ENCODE measurements around the gene LAMC2. TPM values are rescaled to one million over a fixed set of nuclear protein-coding genes. Genes with fewer than 3 reads are reported as not detected.

Gene LAMC2
- polyA plus RNA-seq, 1 donor (not counting 4 experiments of a cell fraction or from before 2014, with no cell fraction given): 1,627 TPM

DNA sequence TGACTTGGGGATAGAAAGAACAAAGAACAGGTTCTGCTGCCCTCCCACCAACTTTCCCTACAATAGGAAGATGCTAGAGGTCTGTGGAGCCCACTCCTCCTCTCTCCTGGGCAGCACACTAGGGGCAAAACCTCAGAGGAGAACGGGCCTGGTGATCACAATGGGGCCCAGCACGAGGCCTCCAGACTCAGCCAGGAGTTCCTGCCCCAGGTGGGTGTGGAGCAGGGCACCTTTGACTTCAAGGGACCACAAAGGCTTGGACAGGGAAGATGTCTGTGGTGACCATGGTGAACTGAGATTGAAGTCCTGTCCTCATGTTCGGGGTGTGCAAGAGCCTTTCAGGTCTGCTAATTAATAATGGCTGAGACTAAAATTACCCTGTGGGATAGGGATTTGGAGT lies 88.8 kb downstream of the LAMC2 start:
- Histone ChIP-seq H3K4me2 (ENCODE audit: control insufficient read depth, extremely low read depth, insufficient read depth, low read depth, low read length) (no peak overlapping the region), H4K20me1 (ENCODE audit: control insufficient read depth, extremely low read depth, insufficient read depth, low read length) (no peaks in the 10 kb centered on the region), H3K27me3 (ENCODE audit: control insufficient read depth, extremely low read depth, insufficient read depth, low read length) (no peaks in the 10 kb centered on the region), H3K9me3 (ENCODE audit: control insufficient read depth, low read depth, low read length) (no peaks in the 10 kb centered on the region), H3K9me1 (ENCODE audit: control insufficient read depth, extremely low read depth, insufficient read depth, low read length) (no peaks in the 10 kb centered on the region), H3K9ac (ENCODE audit: control insufficient read depth, extremely low read depth, insufficient read depth, low read length) (no peak overlapping the region), H3K4me1 (ENCODE audit: control insufficient read depth, extremely low read depth, insufficient read depth, low read length) (peaks cover 46% of the 10 kb centered on the region), H3K4me3 (ENCODE audit: control insufficient read depth in 2 of 3, extremely low read depth in 1 of 3, insufficient read depth in 2 of 3, low read depth in 1 of 3, low read length in 3 of 3) (no peak overlapping the region), H3K79me2 (ENCODE audit: control insufficient read depth, insufficient read depth, low read length) (no peaks in the 10 kb centered on the region), H3K27ac (ENCODE audit: control insufficient read depth, insufficient read depth, low read length) (no peak overlapping the region), H2AFZ (ENCODE audit: control insufficient read depth, low read length) (no peak overlapping the region), H3K36me3 (ENCODE audit: control insufficient read depth in 2 of 2, extremely low read depth in 1 of 2, insufficient read depth in 2 of 2, low read length in 2 of 2) (no peaks in the 10 kb centered on the region)
- no peak for DNase-seq (ENCODE audit: low read depth, low spot score)
- FAIRE-seq: no peak
- dilution Hi-C loops (cut with MboI; ENCODE audit: extremely low pct_ligation_motif_present, low sequenced_read_pairs): no loop called here
- no peak for TF ChIP-seq CTCF (optimal IDR thresholded peaks at IDR 0.05 in 1 of 3, IDR thresholded peaks at IDR 0.05 in 1 of 3, conservative IDR thresholded peaks at IDR 0.05 in 1 of 3; ENCODE audit: extremely low read depth in 1 of 3, insufficient read depth in 2 of 3, low read length in 3 of 3)
- no peak for TF ChIP-seq EZH2 (IDR thresholded peaks at IDR 0.05; ENCODE audit: low read length)

DNA sequence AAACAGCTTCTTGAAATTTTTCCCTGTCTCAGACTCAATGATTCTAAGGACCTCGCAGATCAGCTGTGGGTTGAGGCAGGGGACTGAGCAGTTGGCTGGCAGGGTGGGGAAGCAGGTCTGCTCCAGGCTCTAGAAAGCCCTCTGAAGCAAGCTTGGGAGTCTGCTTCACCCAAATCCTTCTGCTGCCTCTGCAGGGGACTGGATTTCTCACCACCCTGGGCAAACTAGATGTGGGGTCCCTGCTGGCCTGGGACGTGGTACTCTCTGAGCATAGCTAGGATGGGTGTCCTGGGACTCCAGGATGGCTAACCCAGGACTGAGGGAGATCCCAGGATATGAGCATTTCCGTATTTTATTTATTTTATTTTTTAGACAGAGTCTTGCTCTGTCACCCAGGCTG lies 89.3 kb downstream of the LAMC2 start:
- no peaks in the 10 kb centered on the region for H3K9me1 ChIP-seq (ENCODE audit: control insufficient read depth, extremely low read depth, insufficient read depth, low read length)
- dilution Hi-C loops (cut with MboI; ENCODE audit: extremely low pct_ligation_motif_present, low sequenced_read_pairs): no loop called here
- no peaks in the 10 kb centered on the region for H3K36me3 ChIP-seq (ENCODE audit: control insufficient read depth in 2 of 2, extremely low read depth in 1 of 2, insufficient read depth in 2 of 2, low read length in 2 of 2)
- H2AFZ ChIP-seq (ENCODE audit: control insufficient read depth, low read length): no peak overlapping the region
- no peak overlapping the region for H3K4me2 ChIP-seq (ENCODE audit: control insufficient read depth, extremely low read depth, insufficient read depth, low read depth, low read length)
- H3K27me3 ChIP-seq (ENCODE audit: control insufficient read depth, extremely low read depth, insufficient read depth, low read length): no peaks in the 10 kb centered on the region
- no peaks in the 10 kb centered on the region for H4K20me1 ChIP-seq (ENCODE audit: control insufficient read depth, extremely low read depth, insufficient read depth, low read length)
- no peak overlapping the region for H3K4me3 ChIP-seq (ENCODE audit: control insufficient read depth in 2 of 3, extremely low read depth in 1 of 3, insufficient read depth in 2 of 3, low read depth in 1 of 3, low read length in 3 of 3)
- no peaks in the 10 kb centered on the region for H3K79me2 ChIP-seq (ENCODE audit: control insufficient read depth, insufficient read depth, low read length)
- FAIRE-seq: no peak
- H3K27ac ChIP-seq (ENCODE audit: control insufficient read depth, insufficient read depth, low read length): no peak overlapping the region
- no peaks in the 10 kb centered on the region for H3K9me3 ChIP-seq (ENCODE audit: control insufficient read depth, low read depth, low read length)
- TF ChIP-seq CTCF (optimal IDR thresholded peaks at IDR 0.05 in 1 of 3, IDR thresholded peaks at IDR 0.05 in 1 of 3, conservative IDR thresholded peaks at IDR 0.05 in 1 of 3; ENCODE audit: extremely low read depth in 1 of 3, insufficient read depth in 2 of 3, low read length in 3 of 3): no peak
- TF ChIP-seq EZH2 (IDR thresholded peaks at IDR 0.05; ENCODE audit: low read length): no peak
- peaks cover 51% of the 10 kb centered on the region for H3K4me1 ChIP-seq (ENCODE audit: control insufficient read depth, extremely low read depth, insufficient read depth, low read length)
- no peak overlapping the region for H3K9ac ChIP-seq (ENCODE audit: control insufficient read depth, extremely low read depth, insufficient read depth, low read length)
- DNase-seq (ENCODE audit: low read depth, low spot score): no peak
